ENCODE measurements around the gene EMX1. TPM values are rescaled to one million over a fixed set of nuclear protein-coding genes. Genes with fewer than 3 reads are reported as not detected.
A peak's percentile ranks its signal among the peaks of the same experiment; 100 is the strongest.

EMX1 gene
- polyA plus RNA-seq, 6 donors from 2014 or later, result 0.12 TPM; not detected in 5

DNA sequence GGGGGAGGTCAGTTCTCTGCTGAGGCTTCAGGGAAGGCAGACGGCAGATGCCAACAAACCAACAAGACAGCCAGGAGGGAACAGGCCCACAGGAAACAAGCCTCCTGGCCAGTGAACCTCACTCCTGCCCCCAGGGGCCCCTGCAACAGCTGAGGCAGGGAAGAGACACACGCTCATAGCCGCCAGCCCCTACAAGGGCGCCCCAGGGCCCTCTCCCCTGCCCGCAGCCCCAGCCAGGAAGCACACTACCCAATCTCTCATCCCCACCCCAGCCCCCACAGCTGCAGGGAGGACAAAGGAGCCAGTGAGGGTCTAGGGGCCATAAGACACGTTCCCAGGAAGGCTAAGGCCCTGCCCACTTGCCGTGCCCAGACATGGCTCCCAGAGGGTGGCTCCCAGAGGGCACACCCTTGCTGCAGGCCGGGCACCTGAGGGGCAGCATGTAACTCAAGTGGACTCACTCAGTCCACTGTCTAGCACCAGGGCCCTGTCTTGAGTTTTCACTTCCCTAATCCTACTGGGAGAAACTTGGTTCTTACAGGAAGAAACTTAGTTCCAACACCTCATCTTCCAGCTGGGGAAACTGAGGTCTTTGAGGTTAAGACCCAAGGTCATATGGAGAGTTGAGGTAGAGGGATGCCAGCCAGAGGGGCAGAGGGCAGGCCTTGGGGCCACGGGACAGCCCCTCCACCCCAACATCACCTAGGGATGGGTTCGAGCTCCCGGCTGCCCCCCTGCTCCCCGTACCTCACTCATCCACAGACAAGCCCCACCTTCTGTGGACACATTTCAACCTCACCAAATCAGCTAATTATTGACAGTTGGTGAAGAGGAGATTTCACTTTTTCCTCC, 37.3 kb downstream of the EMX1 start:
- no peak for ATAC-seq (ENCODE audit: low read depth in 2 of 2)
- H3K4me3 Mint-ChIP-seq, result no peak overlapping the region
- no peaks in the 10 kb centered on the region for H3K36me3 Mint-ChIP-seq

DNA sequence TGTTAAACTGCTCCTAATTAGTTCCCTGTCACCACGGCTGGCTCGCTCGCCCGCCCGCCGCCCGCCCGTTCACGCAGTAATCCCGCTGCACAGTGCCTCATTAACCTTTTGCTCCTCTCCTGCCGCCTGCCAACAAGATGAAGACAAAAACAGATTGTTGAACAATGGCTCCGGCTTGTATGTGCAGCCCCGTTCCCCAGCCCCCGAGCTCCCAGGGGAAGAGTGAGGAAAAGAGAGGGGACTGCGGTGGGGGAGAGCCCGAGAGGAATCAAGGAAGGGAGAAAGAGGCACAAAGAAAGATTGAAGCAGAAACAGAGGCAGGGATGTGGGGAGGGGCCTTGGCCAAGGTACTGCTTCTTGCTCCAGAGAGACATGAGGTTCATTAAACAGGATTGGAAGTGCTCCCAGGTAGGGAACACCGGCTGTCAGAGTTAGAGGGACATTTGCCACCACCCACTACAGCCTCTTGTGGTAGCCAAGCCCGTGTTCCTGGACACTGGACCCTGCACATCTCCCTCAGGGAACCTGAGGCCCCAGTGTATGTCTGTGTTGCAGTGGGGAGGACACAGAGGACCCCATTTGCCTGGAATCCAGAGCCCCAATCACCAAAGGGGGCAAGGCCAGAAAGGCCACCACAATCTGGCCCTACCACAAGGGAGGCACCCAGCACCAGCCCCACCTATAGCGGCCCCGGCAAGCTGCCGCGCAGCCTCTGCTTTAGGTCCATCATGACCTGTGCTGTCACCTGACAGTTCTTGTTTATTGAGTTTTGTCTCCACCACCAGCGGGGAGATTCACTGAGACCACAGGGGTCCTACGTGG, 38.1 kb downstream of the EMX1 start:
- no peaks in the 10 kb centered on the region for H3K36me3 Mint-ChIP-seq

More for the DNA sequence above, 37.3 kb downstream of the EMX1 start:
- DNase-seq, result no peak
- Mint-ChIP-seq H3K4me1 (peaks cover 0 to 8% (median 0%) of the 10 kb centered on the region in 3 donors), H3K27ac (peak overlapping the region in 1 of 6 donors; percentile 43), H3K9me3 (no peaks in the 10 kb centered on the region), H3K27me3 (no peaks in the 10 kb centered on the region)

DNA sequence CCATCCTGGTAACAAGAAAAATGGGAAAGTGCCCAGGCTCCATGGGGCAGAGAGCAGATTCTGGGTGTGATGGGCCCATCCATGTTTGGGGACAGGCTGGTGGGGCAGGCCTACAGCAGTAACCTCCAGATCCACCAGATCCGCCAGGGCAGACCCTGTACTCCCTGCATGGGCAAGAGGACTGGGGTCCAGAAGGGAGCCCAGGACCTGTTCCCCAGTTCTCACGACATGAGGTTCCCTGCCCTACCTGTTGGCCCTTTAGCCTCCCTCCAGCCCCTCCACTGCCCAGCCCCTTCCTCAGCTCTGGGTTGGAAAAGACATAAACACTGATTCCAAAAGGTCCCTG, 38.7 kb downstream of the EMX1 start:
- no peaks in the 10 kb centered on the region for H3K36me3 Mint-ChIP-seq
- no peak for DNase-seq
- H3K4me3 Mint-ChIP-seq, result no peak overlapping the region
- ATAC-seq (ENCODE audit: low read depth in 2 of 2), result no peak
- no peak overlapping the region for H3K27ac Mint-ChIP-seq
- H3K27me3 Mint-ChIP-seq, result no peaks in the 10 kb centered on the region
- H3K4me1 Mint-ChIP-seq, result peaks cover 0 to 8% (median 0%) of the 10 kb centered on the region in 3 donors
- no peaks in the 10 kb centered on the region for H3K9me3 Mint-ChIP-seq

More for the DNA sequence above, 38.1 kb downstream of the EMX1 start:
- H3K4me3 Mint-ChIP-seq, result peak overlapping the region in 1 of 8 donors; percentile 5
- no peaks in the 10 kb centered on the region for H3K9me3 Mint-ChIP-seq
- no peak for DNase-seq
- ATAC-seq (ENCODE audit: low read depth in 2 of 2), result no peak
- H3K27me3 Mint-ChIP-seq, result no peaks in the 10 kb centered on the region
- no peak overlapping the region for H3K27ac Mint-ChIP-seq
- peaks cover 0 to 8% (median 0%) of the 10 kb centered on the region in 3 donors for H3K4me1 Mint-ChIP-seq

DNA sequence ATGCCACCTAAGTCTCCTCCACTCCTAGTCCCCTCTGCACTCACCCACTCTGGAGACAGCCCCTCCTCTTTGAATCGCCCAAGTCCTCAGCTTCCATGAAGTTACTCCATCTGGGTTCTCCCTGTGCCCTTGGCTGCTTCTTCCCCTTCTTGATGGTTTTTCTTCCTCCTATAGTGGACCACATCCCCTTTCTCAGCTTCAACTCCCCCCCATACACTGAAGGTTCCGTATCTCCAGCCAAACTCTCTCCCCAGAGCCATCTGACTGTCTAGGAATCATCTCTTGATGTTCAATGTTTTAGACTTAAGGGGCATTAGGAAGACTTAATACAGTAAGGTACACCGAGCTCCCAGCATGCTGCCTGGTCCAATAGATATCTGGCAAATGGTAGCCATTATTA, 39.6 kb downstream of the EMX1 start:
- H3K4me3 Mint-ChIP-seq, result no peak overlapping the region
- no peaks in the 10 kb centered on the region for H3K36me3 Mint-ChIP-seq
- H3K27ac Mint-ChIP-seq, result peak overlapping the region in 2 of 6 donors; percentile 44 to 57
- no peaks in the 10 kb centered on the region for H3K27me3 Mint-ChIP-seq
- H3K9me3 Mint-ChIP-seq, result no peaks in the 10 kb centered on the region
- ATAC-seq (ENCODE audit: low read depth in 2 of 2) (no peak), DNase-seq (no peak)
- peaks cover 0 to 8% (median 0%) of the 10 kb centered on the region in 3 donors for H3K4me1 Mint-ChIP-seq

DNA sequence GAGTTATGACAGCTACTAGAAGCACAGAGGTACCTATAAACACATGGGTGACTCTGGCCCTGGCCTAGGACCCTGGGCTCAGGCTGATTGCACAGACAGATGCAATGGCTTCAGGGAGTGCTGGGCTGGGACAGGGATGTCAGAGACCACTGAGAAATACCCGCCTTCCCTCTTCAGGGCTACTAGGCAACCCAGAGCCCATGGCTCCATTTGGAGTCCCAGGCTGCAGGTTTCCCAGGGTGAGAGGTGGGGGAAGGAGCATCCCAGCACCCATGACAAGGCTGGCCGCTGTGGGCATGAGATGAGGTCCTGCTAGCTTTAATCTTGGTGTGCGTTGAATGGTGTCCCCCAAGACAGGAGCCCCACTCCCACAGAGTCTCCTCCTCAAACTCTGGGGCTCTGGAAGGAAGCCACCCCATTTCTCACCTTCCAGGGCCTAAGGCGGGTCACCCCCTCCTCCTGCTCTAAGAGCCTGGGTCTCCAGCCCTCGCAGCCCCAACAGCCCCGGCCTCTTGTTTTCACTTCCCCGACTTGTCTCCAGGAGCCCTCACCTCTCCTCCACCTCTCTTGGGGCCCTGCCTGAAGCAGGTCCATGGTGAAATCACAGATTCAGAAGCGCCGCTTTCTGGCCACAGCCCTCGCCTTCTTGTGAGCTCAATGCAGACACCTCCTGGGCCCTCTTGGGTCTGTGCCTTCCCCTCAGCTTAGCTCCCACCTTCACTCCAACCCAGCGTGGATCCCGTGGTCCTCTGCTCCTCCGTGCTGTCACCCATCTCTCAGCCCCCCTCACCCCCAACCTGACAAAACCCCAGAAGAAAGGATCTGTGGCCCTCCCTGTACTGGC, 41.4 kb downstream of the EMX1 start:
- Mint-ChIP-seq H3K27ac (peak overlapping the region in 1 of 6 donors; percentile 13), H3K27me3 (no peaks in the 10 kb centered on the region), H3K9me3 (no peaks in the 10 kb centered on the region), H3K4me3 (no peak overlapping the region), H3K4me1 (peaks cover 0 to 8% (median 0%) of the 10 kb centered on the region in 3 donors), H3K36me3 (no peaks in the 10 kb centered on the region)
- ATAC-seq (ENCODE audit: low read depth in 2 of 2), result no peak
- DNase-seq, result no peak

DNA sequence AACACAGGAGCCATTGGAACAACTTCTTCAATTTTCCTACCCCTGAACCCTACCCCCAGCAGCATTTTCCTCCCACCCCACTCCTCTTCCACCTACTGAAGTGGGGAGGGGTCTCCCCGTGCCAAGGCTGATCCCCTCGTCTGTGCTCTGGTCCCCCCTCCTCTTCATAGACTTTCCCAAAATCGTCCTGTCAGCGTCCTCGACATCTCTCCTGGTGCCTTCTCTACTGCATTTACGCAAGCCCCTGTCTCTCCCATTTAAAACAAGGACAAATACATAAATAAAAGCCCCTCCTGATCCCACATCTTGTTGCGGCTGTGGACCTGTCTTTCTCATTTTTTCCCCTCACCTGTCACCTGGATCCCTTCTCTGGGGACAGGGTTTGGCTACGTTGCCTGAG, 42.2 kb downstream of the EMX1 start:
- Mint-ChIP-seq H3K4me1 (peaks cover 0 to under 1% (median 0%) of the 10 kb centered on the region in 3 donors), H3K9me3 (no peaks in the 10 kb centered on the region), H3K27me3 (no peaks in the 10 kb centered on the region), H3K27ac (no peak overlapping the region), H3K4me3 (no peak overlapping the region), H3K36me3 (no peaks in the 10 kb centered on the region)
- DNase-seq, result no peak
- ATAC-seq (ENCODE audit: low read depth in 2 of 2), result no peak

DNA sequence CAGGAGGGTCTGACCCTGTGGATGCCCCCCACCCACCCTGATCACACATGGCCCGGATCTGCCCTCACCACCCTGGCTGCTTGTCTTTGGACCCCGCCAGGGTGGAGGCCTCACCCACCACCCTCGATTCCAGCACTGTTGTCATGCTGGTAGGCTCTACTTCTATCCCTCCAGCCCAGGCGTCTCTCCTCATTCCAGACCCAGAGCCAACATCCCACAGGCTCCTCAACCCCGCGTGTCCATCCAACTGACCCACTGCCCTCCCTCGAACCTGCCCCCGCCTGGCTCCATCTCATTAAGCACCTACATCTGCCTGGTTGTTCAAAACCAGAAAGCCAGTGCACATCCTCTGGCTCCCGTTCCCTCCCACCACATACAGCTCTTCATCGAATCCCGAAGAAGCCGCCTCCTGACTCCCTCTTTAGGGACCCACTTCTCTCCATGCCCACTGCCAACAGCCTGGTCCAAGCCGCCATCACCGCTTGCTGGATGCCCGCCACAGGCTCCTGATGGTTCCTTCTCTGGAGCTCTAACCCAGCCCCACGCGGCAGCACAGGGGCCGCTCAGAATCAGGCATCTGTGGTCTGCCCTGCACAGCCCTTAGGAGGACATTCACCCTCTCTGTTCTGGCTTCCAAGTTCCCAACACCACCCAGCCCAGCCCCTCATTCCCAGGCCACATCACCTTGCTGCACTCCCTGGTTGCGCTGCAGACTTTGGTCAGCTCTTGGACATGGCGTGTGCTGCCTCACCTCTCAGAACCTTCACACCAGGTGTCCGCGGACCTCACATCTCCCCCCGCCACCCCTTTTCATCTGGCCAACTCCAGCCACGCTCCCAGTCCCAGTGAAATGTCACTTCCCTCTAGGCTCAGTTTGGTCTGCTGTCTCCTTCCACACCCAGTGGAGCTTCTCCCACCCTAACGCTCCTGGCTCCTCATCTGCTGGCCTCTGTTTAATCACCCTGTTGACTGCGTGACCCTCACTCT, 43.0 kb downstream of the EMX1 start:
- H3K4me1 Mint-ChIP-seq, result no peaks in the 10 kb centered on the region
- H3K4me3 Mint-ChIP-seq, result peak overlapping the region in 2 of 8 donors; percentile 23 to 28
- no peaks in the 10 kb centered on the region for H3K36me3 Mint-ChIP-seq
- H3K9me3 Mint-ChIP-seq, result no peaks in the 10 kb centered on the region
- H3K27ac Mint-ChIP-seq, result peak overlapping the region in 1 of 6 donors; percentile 81
- ATAC-seq (ENCODE audit: low read depth in 2 of 2) (no peak), DNase-seq (no peak)
- no peaks in the 10 kb centered on the region for H3K27me3 Mint-ChIP-seq

DNA sequence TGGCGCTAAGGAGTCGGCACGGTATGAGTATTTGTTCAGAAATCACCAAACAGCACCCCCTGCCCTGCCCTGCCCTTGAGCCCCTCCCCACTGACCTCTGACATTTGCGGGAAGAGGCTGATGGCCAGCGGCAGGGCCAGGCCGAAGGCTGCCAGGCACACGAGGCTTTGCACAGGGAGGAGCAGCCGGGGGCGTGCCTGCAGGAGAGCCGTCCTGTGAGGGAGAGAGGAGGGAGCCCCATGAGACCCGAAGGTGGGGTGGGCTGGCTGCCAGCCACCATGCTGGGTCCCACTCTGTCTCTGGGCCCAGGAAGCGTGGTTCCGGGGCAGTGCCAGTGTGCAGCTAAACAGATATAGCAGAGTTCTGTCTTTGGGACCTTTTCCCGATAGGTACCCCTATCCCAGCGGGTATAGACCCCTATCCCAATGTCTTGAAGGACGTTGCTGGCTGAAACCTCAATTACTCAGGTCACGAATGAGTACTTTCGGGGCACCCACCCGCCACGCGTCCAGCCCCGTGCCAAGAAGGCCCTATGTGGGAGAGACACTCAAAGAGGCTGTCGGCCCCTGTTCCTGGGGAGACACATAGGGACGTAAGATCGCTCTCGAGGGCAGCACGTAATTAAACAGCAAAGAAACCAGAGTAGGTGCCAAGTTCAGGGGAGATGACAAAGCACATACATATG, 43.9 kb downstream of the EMX1 start:
- no peak overlapping the region for H3K4me3 Mint-ChIP-seq
- ATAC-seq (ENCODE audit: low read depth in 2 of 2), result no peak
- H3K9me3 Mint-ChIP-seq, result no peaks in the 10 kb centered on the region
- no peaks in the 10 kb centered on the region for H3K4me1 Mint-ChIP-seq
- no peak overlapping the region for H3K27ac Mint-ChIP-seq
- H3K27me3 Mint-ChIP-seq, result no peaks in the 10 kb centered on the region
- no peaks in the 10 kb centered on the region for H3K36me3 Mint-ChIP-seq
- no peak for DNase-seq

DNA sequence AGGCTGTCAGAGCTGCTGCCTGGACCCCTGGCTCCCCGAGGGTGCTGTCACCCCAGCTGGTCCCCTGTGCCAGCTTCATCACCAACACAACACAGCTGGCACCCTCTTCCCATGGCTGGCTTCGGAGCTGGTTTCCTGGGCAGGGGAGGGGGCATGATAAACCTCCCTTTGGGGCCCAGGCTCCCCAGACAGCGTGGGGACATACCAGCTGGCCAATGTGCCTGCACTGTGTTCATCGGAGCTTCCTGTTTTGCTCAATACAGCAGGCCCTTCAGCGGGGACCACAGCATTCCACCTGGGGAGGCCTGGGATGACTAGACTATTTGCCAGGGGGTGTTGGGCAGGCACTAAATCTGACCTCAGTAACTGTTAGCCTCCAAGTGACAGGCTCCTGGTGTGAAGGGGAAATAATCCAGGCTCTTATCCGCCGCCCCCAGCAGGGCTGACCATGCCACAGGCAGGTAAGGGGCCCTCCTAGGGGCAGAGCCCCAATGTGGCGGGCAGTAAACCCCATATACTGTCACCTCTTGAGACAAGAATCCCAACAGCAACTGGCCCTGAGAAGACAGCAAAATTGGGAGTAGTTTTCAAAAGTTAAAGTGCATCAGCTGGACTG, 44.6 kb downstream of the EMX1 start:
- Mint-ChIP-seq H3K4me3 (no peak overlapping the region), H3K4me1 (no peaks in the 10 kb centered on the region), H3K9me3 (no peaks in the 10 kb centered on the region), H3K27ac (no peak overlapping the region), H3K36me3 (no peaks in the 10 kb centered on the region), H3K27me3 (no peaks in the 10 kb centered on the region)
- ATAC-seq (ENCODE audit: low read depth in 2 of 2) (no peak), DNase-seq (no peak)

DNA sequence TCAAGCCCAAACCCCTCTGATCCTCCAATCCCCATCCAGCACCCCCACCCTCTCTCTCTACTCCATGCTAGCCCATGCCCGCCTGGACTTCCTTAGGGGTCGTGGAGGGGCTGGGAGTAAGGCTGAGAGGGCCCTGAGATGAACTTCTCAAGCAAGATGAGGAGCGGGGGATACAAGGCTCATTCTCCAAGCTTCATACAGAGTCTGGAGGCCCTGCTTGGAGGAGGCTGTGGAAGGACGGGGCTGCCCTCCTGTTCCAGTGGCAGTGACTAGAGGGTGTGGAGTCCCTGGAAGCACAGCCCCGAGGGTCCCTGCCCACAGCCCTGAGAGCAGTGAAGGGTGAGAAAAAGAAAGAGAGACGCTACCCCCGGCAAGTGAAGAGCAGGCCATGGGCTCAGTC, 45.6 kb downstream of the EMX1 start:
- DNase-seq, result no peak
- ATAC-seq (ENCODE audit: low read depth in 2 of 2), result no peak
- Mint-ChIP-seq H3K36me3 (no peaks in the 10 kb centered on the region), H3K27me3 (no peaks in the 10 kb centered on the region), H3K9me3 (no peaks in the 10 kb centered on the region), H3K4me1 (no peaks in the 10 kb centered on the region), H3K4me3 (no peak overlapping the region), H3K27ac (no peak overlapping the region)

DNA sequence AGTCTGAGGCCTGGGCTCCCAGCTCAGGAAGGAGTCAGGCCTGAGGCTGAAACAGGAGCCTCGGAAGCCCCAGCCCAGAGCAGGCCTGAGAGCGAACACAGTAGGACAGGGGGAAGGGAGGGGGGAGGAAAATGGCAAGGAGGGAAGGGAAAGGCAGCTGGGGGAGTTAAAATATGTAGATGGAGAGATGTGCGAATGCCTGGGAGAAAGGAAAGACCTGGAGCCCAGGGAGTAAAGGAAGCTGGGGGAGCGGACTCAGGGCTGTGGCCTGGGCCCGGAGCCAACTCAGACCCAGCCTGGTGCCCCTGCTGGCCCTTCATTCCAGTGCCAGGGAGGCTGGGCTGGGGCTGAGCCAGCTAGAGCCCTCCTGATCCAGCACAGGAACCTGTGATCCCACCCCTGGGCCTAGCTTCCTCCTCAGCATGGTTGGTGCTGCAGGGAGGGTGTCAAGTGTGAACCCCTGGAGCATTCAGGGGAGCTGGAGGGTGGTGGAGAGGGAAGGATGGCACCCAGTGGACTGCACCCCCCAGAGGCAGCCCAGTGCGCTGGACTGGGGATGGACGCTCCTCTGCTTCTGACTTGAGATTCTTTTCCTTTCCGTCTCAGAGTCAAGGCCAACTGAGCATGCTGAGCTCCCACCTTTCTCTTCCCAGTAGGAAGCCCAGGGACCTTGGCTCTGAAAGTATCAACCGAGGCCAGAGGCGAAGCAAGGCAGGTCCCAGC, 46.3 kb downstream of the EMX1 start:
- no peaks in the 10 kb centered on the region for H3K27me3 Mint-ChIP-seq
- H3K36me3 Mint-ChIP-seq, result no peaks in the 10 kb centered on the region
- ATAC-seq (ENCODE audit: low read depth in 2 of 2) (no peak), DNase-seq (no peak)
- H3K4me3 Mint-ChIP-seq, result no peak overlapping the region
- H3K9me3 Mint-ChIP-seq, result no peaks in the 10 kb centered on the region
- no peaks in the 10 kb centered on the region for H3K4me1 Mint-ChIP-seq
- no peak overlapping the region for H3K27ac Mint-ChIP-seq
